ENCODE measurements around the gene SLC25A21.

- TF ChIP-seq REST (IDR thresholded peaks at IDR 0.05; ENCODE audit: low read depth, low read length) (no peak), POLR2A (IDR thresholded peaks at IDR 0.05; ENCODE audit: low read depth, low read length) (no peak), RAD51 (IDR thresholded peaks at IDR 0.05) (no peak), FOXK2 (IDR thresholded peaks at IDR 0.05) (no peak), ATF2 (IDR thresholded peaks at IDR 0.05; ENCODE audit: low read length) (no peak), RFX5 (IDR thresholded peaks at IDR 0.05; ENCODE audit: low read depth, low read length) (no peak), CTCF (IDR thresholded peaks at IDR 0.05 in 2 of 3, conservative IDR thresholded peaks at IDR 0.05 in 1 of 3; ENCODE audit: control insufficient read depth in 2 of 3, extremely low read depth in 1 of 3, insufficient read depth in 1 of 3, low read depth in 3 of 3, low read length in 3 of 3) (no peak), CBFB (IDR thresholded peaks at IDR 0.05; ENCODE audit: low read depth) (no peak), JUNB (IDR thresholded peaks at IDR 0.05) (no peak), USF2 (IDR thresholded peaks at IDR 0.05; ENCODE audit: borderline replicate concordance, low read depth, low read length) (no peak), PAX5 (IDR thresholded peaks at IDR 0.05; ENCODE audit: borderline replicate concordance, low read depth, low read length) (no peak)
Observed at GRCh38 chr14:36663404-36664321, 508.7 kb downstream of the SLC25A21 start.

Data from GM12878 (cell line).